Measurements from ENCODE around the gene TMOD3. TPM values are rescaled to one million over a fixed set of nuclear protein-coding genes. Genes with fewer than 3 reads are reported as not detected.

The TMOD3 gene
- total RNA-seq, 1 donor from 2014 or later, result 75.4 TPM

DNA sequence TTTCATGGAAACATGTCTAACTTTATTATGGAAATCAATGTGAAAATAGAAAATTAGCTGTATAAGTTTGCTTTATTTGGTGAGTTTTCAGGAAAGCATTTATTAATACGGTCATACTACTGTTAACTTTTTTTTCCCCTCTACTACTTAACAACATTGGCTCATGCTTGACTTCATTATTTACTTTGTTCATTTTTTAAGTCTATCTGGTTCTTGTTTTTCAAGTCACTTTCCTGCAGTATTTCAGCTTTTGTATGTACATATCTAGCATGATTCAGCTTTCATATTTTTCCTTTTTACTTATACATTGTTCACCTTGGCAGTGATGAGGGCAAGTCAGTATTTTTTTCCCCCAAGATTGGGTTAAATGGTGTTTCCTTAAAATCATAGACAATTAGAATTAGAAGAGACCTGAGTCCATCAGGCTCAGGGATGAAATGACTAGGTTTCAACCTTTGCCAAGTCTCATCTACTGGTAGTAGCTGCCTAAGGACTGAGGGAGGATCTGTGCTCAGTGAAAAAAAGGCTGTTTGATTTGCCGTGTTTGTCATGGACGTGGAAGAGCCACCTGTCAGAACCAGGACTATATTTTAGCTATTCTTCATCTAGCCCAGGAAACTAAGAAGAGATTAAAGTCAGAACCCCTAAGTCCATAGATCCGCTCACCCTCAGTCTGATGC is 15.4 kb downstream of the TMOD3 start:
- Mint-ChIP-seq H3K4me1 (ENCODE audit: unreplicated experiment) (peaks cover 86% of the 10 kb centered on the region), H3K9me3 (ENCODE audit: unreplicated experiment) (no peaks in the 10 kb centered on the region), H3K27me3 (ENCODE audit: unreplicated experiment) (no peaks in the 10 kb centered on the region), H3K4me3 (ENCODE audit: unreplicated experiment) (peak overlapping the region; percentile 11), H3K27ac (ENCODE audit: unreplicated experiment) (peak overlapping the region; percentile 84), H3K36me3 (ENCODE audit: unreplicated experiment) (peaks cover 3% of the 10 kb centered on the region)
- no peak for DNase-seq (ENCODE audit: extremely low spot score, unreplicated experiment)
- no peak for TF ChIP-seq CTCF (IDR thresholded peaks at IDR 0.05)

DNA sequence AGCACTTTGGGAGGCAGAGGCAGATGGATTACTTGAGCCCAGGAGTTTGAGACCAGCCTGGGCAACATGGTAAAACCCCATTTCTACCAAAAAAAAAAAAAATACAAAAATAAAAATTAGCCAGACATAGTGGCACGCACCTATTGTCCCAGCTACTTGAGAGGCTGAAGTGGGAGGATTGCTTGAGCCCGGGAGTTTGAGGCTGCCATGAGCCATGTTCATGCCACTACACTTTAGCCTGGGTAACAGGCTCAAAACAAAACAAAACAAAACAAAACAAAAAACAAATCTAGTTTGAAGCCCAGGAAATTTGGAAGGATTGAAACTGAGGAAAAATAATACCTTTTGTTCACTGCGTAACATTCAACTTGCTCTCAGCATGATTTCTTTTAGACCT is 16.6 kb downstream of the TMOD3 start:
- TF ChIP-seq CTCF (IDR thresholded peaks at IDR 0.05), result no peak
- peaks cover 3% of the 10 kb centered on the region for H3K36me3 Mint-ChIP-seq (ENCODE audit: unreplicated experiment)
- H3K27me3 Mint-ChIP-seq (ENCODE audit: unreplicated experiment), result no peaks in the 10 kb centered on the region
- peaks cover 89% of the 10 kb centered on the region for H3K4me1 Mint-ChIP-seq (ENCODE audit: unreplicated experiment)
- no peak for DNase-seq (ENCODE audit: extremely low spot score, unreplicated experiment)
- peak overlapping the region; percentile 45 for H3K4me3 Mint-ChIP-seq (ENCODE audit: unreplicated experiment)
- H3K9me3 Mint-ChIP-seq (ENCODE audit: unreplicated experiment), result no peaks in the 10 kb centered on the region
- H3K27ac Mint-ChIP-seq (ENCODE audit: unreplicated experiment), result peak overlapping the region; percentile 84

- Mint-ChIP-seq H3K27me3 (ENCODE audit: unreplicated experiment) (no peaks in the 10 kb centered on the region), H3K27ac (ENCODE audit: unreplicated experiment) (peak overlapping the region; percentile 84), H3K9me3 (ENCODE audit: unreplicated experiment) (no peaks in the 10 kb centered on the region), H3K4me3 (ENCODE audit: unreplicated experiment) (peak overlapping the region; percentile 45), H3K4me1 (ENCODE audit: unreplicated experiment) (peaks cover 86% of the 10 kb centered on the region), H3K36me3 (ENCODE audit: unreplicated experiment) (peaks cover 3% of the 10 kb centered on the region)
- TF ChIP-seq CTCF (IDR thresholded peaks at IDR 0.05), result no peak
- no peak for DNase-seq (ENCODE audit: extremely low spot score, unreplicated experiment)
These were observed 17.2 kb downstream of the TMOD3 start for GRCh38 chr15:51846463-51847230.

DNA sequence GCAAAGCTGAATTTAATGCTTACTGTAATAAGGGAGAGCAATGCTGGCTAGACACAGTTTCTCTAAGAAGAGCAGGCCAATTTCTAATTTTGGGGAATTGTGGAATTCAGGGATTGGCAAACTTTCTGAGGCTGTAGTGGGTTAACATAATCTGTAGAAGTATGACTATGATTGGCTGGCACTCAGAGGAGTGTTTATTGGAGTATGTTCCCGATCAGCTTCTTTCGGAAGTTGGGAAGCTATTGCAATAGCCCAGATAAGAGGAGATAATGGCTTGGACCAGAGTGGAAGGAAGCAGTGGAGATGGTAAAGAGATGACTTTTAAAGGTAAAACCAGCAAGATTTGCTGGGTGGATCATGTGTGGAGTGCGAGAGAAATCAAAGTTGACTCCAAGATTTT is 19.4 kb downstream of the TMOD3 start:
- Mint-ChIP-seq H3K9me3 (ENCODE audit: unreplicated experiment) (no peaks in the 10 kb centered on the region), H3K27me3 (ENCODE audit: unreplicated experiment) (no peaks in the 10 kb centered on the region), H3K4me3 (ENCODE audit: unreplicated experiment) (no peak overlapping the region), H3K36me3 (ENCODE audit: unreplicated experiment) (peaks cover 3% of the 10 kb centered on the region), H3K4me1 (ENCODE audit: unreplicated experiment) (peaks cover 83% of the 10 kb centered on the region), H3K27ac (ENCODE audit: unreplicated experiment) (peak overlapping the region; percentile 73)
- no peak for DNase-seq (ENCODE audit: extremely low spot score, unreplicated experiment)
- TF ChIP-seq CTCF (IDR thresholded peaks at IDR 0.05), result no peak

- Mint-ChIP-seq H3K27ac (ENCODE audit: unreplicated experiment) (peak overlapping the region; percentile 29), H3K4me3 (ENCODE audit: unreplicated experiment) (no peak overlapping the region), H3K36me3 (ENCODE audit: unreplicated experiment) (peaks cover 3% of the 10 kb centered on the region), H3K27me3 (ENCODE audit: unreplicated experiment) (no peaks in the 10 kb centered on the region), H3K9me3 (ENCODE audit: unreplicated experiment) (no peaks in the 10 kb centered on the region), H3K4me1 (ENCODE audit: unreplicated experiment) (peaks cover 83% of the 10 kb centered on the region)
- no peak for DNase-seq (ENCODE audit: extremely low spot score, unreplicated experiment)
- TF ChIP-seq CTCF (IDR thresholded peaks at IDR 0.05), result no peak
These were observed 20.4 kb downstream of the TMOD3 start for GRCh38 chr15:51849860-51850259.
